Spleen (tissue), 11 donors: ENCODE results near the gene LRBA. TPM values are rescaled to one million over a fixed set of nuclear protein-coding genes. Genes with fewer than 3 reads are reported as not detected.

Experiments
- DNase-seq: peaks from one replicate; pipeline ENCODE4 v3.0.0-alpha.2; 2020
- H3K27ac ChIP-seq, 8 donors: fragments of 200-600 bp; sonication (generic) in 7 of 8; 1 replicate in 4 of 8; 2 replicates in 4 of 8; pipeline versions ENCODE4 v1.5.0 to v1.8.0; 2016 to 2021; ENCODE audit warnings: inconsistent platforms in 4 of 8, mild to moderate bottlenecking in 4 of 8, moderate library complexity in 1 of 8
- H3K27me3 ChIP-seq, 7 donors: fragments of 200-600 bp; sonication (generic) in 6 of 7; replicated peaks in 1 of 7; 1 replicate in 4 of 7; 2 replicates in 3 of 7; pipeline versions ENCODE4 v1.5.0 to v1.8.0; 2016 to 2021; ENCODE audit warnings: inconsistent platforms in 3 of 7, mild to moderate bottlenecking in 1 of 7
- H3K36me3 ChIP-seq, 6 donors: fragments of 200-600 bp; sonication (generic) in 5 of 6; 1 replicate in 4 of 6; 2 replicates in 2 of 6; pipeline versions ENCODE4 v1.5.0 to v1.8.0; 2016 to 2021; ENCODE audit warnings: inconsistent platforms in 2 of 6
- H3K4me1 ChIP-seq, 6 donors: fragments of 200-600 bp; sonication (generic) in 5 of 6; 1 replicate in 3 of 6; 2 replicates in 3 of 6; pipeline versions ENCODE4 v1.5.0 to v1.8.0; 2016 to 2021; ENCODE audit warnings: inconsistent platforms in 3 of 6
- H3K4me3 ChIP-seq, 8 donors: fragments of 200-600 bp; sonication (generic) in 7 of 8; 1 replicate in 4 of 8; 2 replicates in 4 of 8; pipeline versions ENCODE4 v1.5.0 to v1.8.0; 2016 to 2021; ENCODE audit warnings: inconsistent platforms in 4 of 8, mild to moderate bottlenecking in 4 of 8, moderate library complexity in 2 of 8
- H3K9me3 ChIP-seq, 8 donors: fragments of 200-600 bp; sonication (generic) in 7 of 8; 1 replicate in 4 of 8; 2 replicates in 4 of 8; pipeline versions ENCODE4 v1.5.0 to v1.8.0; 2016 to 2021; ENCODE audit warnings: inconsistent platforms in 4 of 8
- CTCF ChIP-seq, 11 experiments: fragments of 200-600 bp in 7 of 11; fragments of 450-650 bp in 4 of 11; sonication (generic) in 4 of 11; IDR thresholded peaks in 8 of 11; conservative IDR thresholded peaks in 3 of 11; 1 replicate in 7 of 11; 2 replicates in 4 of 11; pipeline versions ENCODE4 v1.4.0 to v1.8.0; 2016 to 2021; ENCODE audit warnings: antibody characterized with exemption in 11 of 11, inconsistent platforms in 4 of 11, mild to moderate bottlenecking in 1 of 11
- POLR2A ChIP-seq, 3 donors: fragments of 450-650 bp; IDR thresholded peaks; one replicate each; pipeline ENCODE4 v1.5.1; 2017; ENCODE audit warnings: antibody characterized with exemption in 3 of 3, mild to moderate bottlenecking in 1 of 3
- POLR2AphosphoS5 ChIP-seq, 3 donors: sonication (generic); formaldehyde crosslinking; IDR thresholded peaks; one replicate each; pipeline ENCODE4 v1.5.1; 2017; ENCODE audit warnings: antibody characterized with exemption in 3 of 3
- WGBS, 5 donors: extraction: QIAGEN DNeasy Blood & Tissue Kit in 3 of 5; methylation state at CpG; one replicate each; pipeline versions ENCODE4 v1.1.5 to v1.1.7; 2013 to 2018; 5-methylcytosine and 5-hydroxymethylcytosine counted together
- intact Hi-C: fragments of 100-400 bp; cut with DNase I; formaldehyde crosslinking; loops from one replicate; pipeline ENCODE4 v1.15.0; 2023; ENCODE audit warnings: low total_unique reads
- polyA plus RNA-seq, 3 donors: library from polyadenylated mRNA; stranded (reverse); fragments of 200-250 nt; gene quantifications; one replicate each; pipeline ENCODE4 v1.2.1, GENCODE V29; 2013
- total RNA-seq, 7 donors: library from RNA; depleted of rRNA in 3 of 7; stranded (reverse); fragments of >200 nt in 3 of 7; fragmentation: NEBNext Ultra II Directional in 4 of 7; extraction: Animal tissue kit (Norgen Biotek cat#: 25700) in 4 of 7; gene quantifications; one replicate each; pipeline versions ENCODE4 v1.1.0 to v1.2.1, GENCODE V29; 2016 to 2021
- donor health status: healthy with polysubstance abuse.
- donor health status: DM: no; HTN: no; CAD: no; lungs with moderate emphysema.
- donor health status: DM: no; HTN: no; CAD: no.
- donor health status: Bipolar disorder and iron deficiency.
- donor health status: healthy.
- donor health status: DM: no; HTN: no; CAD: no.
- donor health status: DM: yes; HTN: yes; CAD: no.

Gene LRBA
- total and polyA plus RNA-seq, 10 donors = 8.2 to 84.9 (median 50.5) TPM

GRCh38 chr4:150973626-150974251 lies 41.3 kb downstream of the LRBA start:
- no peaks in the 10 kb centered on the region for H3K27me3 ChIP-seq
- peaks cover 0 to 6% (median 0%) of the 10 kb centered on the region in 6 donors for H3K36me3 ChIP-seq
- intact Hi-C loops = no loop called here
- no peak overlapping the region for H3K4me3 ChIP-seq
- 93 to 99% (median 96%) methylated on average over 6 of the region's 6 CpGs for WGBS, 5 donors
- peaks cover 0 to 48% (median 16%) of the 10 kb centered on the region in 6 donors for H3K4me1 ChIP-seq
- no peak overlapping the region for H3K27ac ChIP-seq
- peaks cover 0 to 5% (median 0%) of the 10 kb centered on the region in 8 donors for H3K9me3 ChIP-seq
- TF ChIP-seq POLR2AphosphoS5 (IDR thresholded peaks at IDR 0.05) (no peak), CTCF (IDR thresholded peaks at IDR 0.05 in 8 of 11, conservative IDR thresholded peaks at IDR 0.05 in 3 of 11) (no peak), POLR2A (IDR thresholded peaks at IDR 0.05) (no peak)
- DNase-seq = no peak

DNA sequence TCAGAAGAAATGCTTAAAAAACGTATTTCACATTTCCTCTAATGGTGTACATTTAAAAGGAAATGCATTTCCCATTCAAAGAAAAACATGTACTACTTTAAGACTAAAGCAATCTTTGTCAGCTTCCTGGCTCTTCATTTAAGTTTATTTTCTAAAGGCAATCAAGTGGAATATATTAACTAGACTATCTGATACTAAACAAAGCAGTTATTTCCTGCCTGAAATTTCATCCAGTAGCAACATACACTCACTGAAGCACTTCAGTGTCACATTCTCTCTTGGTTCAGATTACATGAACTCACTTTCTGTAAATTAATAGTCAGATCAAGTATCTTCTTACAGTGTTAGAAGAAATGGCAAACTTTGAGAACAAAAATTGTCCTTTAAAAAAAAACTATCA lies 42.5 kb downstream of the LRBA start:
- Histone ChIP-seq H3K4me1 (peaks cover 0 to 48% (median 16%) of the 10 kb centered on the region in 6 donors), H3K36me3 (peaks cover 0 to under 1% (median 0%) of the 10 kb centered on the region in 6 donors), H3K27me3 (no peaks in the 10 kb centered on the region), H3K4me3 (no peak overlapping the region), H3K9me3 (no peaks in the 10 kb centered on the region), H3K27ac (no peak overlapping the region)
- no peak for TF ChIP-seq CTCF (IDR thresholded peaks at IDR 0.05 in 8 of 11, conservative IDR thresholded peaks at IDR 0.05 in 3 of 11)
- TF ChIP-seq POLR2AphosphoS5 (IDR thresholded peaks at IDR 0.05) = no peak
- TF ChIP-seq POLR2A (IDR thresholded peaks at IDR 0.05) = no peak
- DNase-seq = no peak
- 3 to 20% (median 9%) methylated on average over 1 of the region's 1 CpG for WGBS, 5 donors
- intact Hi-C loops = no loop called here

- Histone ChIP-seq H3K4me3 (no peak overlapping the region), H3K9me3 (no peaks in the 10 kb centered on the region), H3K27me3 (no peaks in the 10 kb centered on the region), H3K4me1 (peaks cover 0 to 48% (median 16%) of the 10 kb centered on the region in 6 donors), H3K36me3 (no peaks in the 10 kb centered on the region), H3K27ac (no peak overlapping the region)
- intact Hi-C loops = no loop called here
- TF ChIP-seq POLR2AphosphoS5 (IDR thresholded peaks at IDR 0.05) (no peak), POLR2A (IDR thresholded peaks at IDR 0.05) (no peak), CTCF (IDR thresholded peaks at IDR 0.05 in 8 of 11, conservative IDR thresholded peaks at IDR 0.05 in 3 of 11) (no peak)
- no peak for DNase-seq
Observed at GRCh38 chr4:150971901-150972300, 43.2 kb downstream of the LRBA start.

- H3K36me3 ChIP-seq = no peaks in the 10 kb centered on the region
- intact Hi-C loops = no loop called here
- H3K4me1 ChIP-seq = peaks cover 0 to 47% (median 16%) of the 10 kb centered on the region in 6 donors
- H3K4me3 ChIP-seq = no peak overlapping the region
- no peak for DNase-seq
- no peaks in the 10 kb centered on the region for H3K27me3 ChIP-seq
- WGBS, 5 donors = 79 to 89% (median 86%) methylated on average over 2 of the region's 2 CpGs
- H3K27ac ChIP-seq = no peak overlapping the region
- TF ChIP-seq CTCF (IDR thresholded peaks at IDR 0.05 in 8 of 11, conservative IDR thresholded peaks at IDR 0.05 in 3 of 11) (no peak), POLR2AphosphoS5 (IDR thresholded peaks at IDR 0.05) (no peak), POLR2A (IDR thresholded peaks at IDR 0.05) (no peak)
- H3K9me3 ChIP-seq = no peaks in the 10 kb centered on the region
Observed at GRCh38 chr4:150970685-150971151, 44.4 kb downstream of the LRBA start.
